ENCODE measurements around the gene CEP295NL.

GRCh38 chr17:78872486-78872885, 30.5 kb downstream of the CEP295NL start:
- no peak for TF ChIP-seq MAX (IDR thresholded peaks at IDR 0.05; ENCODE audit: low read depth, low read length)
- no peak for TF ChIP-seq CTCF (IDR thresholded peaks at IDR 0.05; ENCODE audit: low read depth, low read length)
